NB4 (cell line): ENCODE measurements around the gene ERCC5.

Experiments
- DNase-seq: peaks from one replicate; pipeline ENCODE4 v3.0.0; 2010; ENCODE audit warnings: low read depth
- H3K4me3 ChIP-seq: one replicate; pipeline ENCODE4 v1.5.1; 2011; ENCODE audit warnings: mild to moderate bottlenecking, low read depth, low read length, moderate library complexity
- CTCF ChIP-seq: IDR thresholded peaks from one replicate; pipeline ENCODE4 v1.5.1; 2012; ENCODE audit warnings: low read depth, low read length
- MAX ChIP-seq: IDR thresholded peaks from 2 replicates; pipeline ENCODE4 v1.6.1; 2011; ENCODE audit warnings: low read depth, low read length
- MYC ChIP-seq: IDR thresholded peaks from 2 replicates; pipeline ENCODE4 v1.6.1; 2011; ENCODE audit warnings: low read depth, low read length
- POLR2A ChIP-seq: IDR thresholded peaks from 2 replicates; pipeline ENCODE4 v1.6.1; 2011; ENCODE audit warnings: mild to moderate bottlenecking; ENCODE audit not compliant: insufficient read length; ENCODE audit errors: extremely low read depth

ERCC5 gene

GRCh38 chr13:102922184-102922583, 76.4 kb downstream of the ERCC5 start:
- H3K4me3 ChIP-seq, result no peak overlapping the region
- DNase-seq, result no peak
- TF ChIP-seq MAX (no peak), MYC (no peak), CTCF (no peak), POLR2A (no peak)
